HepG2 (cell line): ENCODE results near the gene IGF2BP1. TPM values are rescaled to one million over a fixed set of nuclear protein-coding genes. Genes with fewer than 3 reads are reported as not detected.

Experiments
- CENPBD1 ChIP-seq: sonication (generic); formaldehyde crosslinking; IDR thresholded peaks from 2 replicates; pipeline ENCODE4 v1.8.0; 2022; ENCODE audit warnings: missing genetic modification reagents, low read depth, mild to moderate bottlenecking, borderline replicate concordance
- EED ChIP-seq: sonication (generic); formaldehyde crosslinking; IDR thresholded peaks from 2 replicates; pipeline ENCODE4 v1.5.0; 2020; ENCODE audit warnings: mild to moderate bottlenecking, missing genetic modification reagents
- KDM3A ChIP-seq: IDR thresholded peaks from 2 replicates; pipeline ENCODE4 v1.6.1; 2018; ENCODE audit warnings: low read depth, missing compliant biosample characterization
- NKX3-1 ChIP-seq: sonication (generic); formaldehyde crosslinking; IDR thresholded peaks from 2 replicates; pipeline ENCODE4 v1.5.0; 2020; ENCODE audit warnings: missing genetic modification reagents
- NR2F1 ChIP-seq, 2 experiments: fragments of 450-650 bp in 1 of 2; formaldehyde crosslinking in 1 of 2; IDR thresholded peaks; 2 replicates each; pipeline versions ENCODE4 v1.5.0 to v1.6.1; 2016 to 2020; ENCODE audit warnings: mild to moderate bottlenecking in 1 of 2, missing compliant biosample characterization in 1 of 2, missing genetic modification reagents in 1 of 2, moderate library complexity in 1 of 2
- NR2F6 ChIP-seq, 2 experiments: IDR thresholded peaks; 2 replicates each; pipeline ENCODE4 v1.6.1; 2016; ENCODE audit warnings: antibody characterized with exemption in 1 of 2, mild to moderate bottlenecking in 1 of 2
- PRPF4 ChIP-seq: fragments of 200-400 bp; formaldehyde crosslinking; IDR thresholded peaks from 2 replicates; pipeline ENCODE4 v1.6.1; 2016; ENCODE audit warnings: low read length, low read depth; ENCODE audit not compliant: poor library complexity, severe bottlenecking
- PTBP1 ChIP-seq: fragments of 200-400 bp; formaldehyde crosslinking; IDR thresholded peaks from 2 replicates; pipeline ENCODE4 v1.6.1; 2018; ENCODE audit warnings: low read length, low read depth; ENCODE audit not compliant: poor library complexity, severe bottlenecking
- SKI ChIP-seq: fragments of 450-650 bp; IDR thresholded peaks from one replicate; pipeline ENCODE4 v1.6.1; 2018; ENCODE audit warnings: mild to moderate bottlenecking; ENCODE audit not compliant: partially characterized antibody
- TOPORS ChIP-seq: sonication (generic); formaldehyde crosslinking; IDR thresholded peaks from 2 replicates; pipeline ENCODE4 v1.8.0; 2023; ENCODE audit warnings: mild to moderate bottlenecking, missing genetic modification reagents
- XRCC5 ChIP-seq: fragments of 200-400 bp; formaldehyde crosslinking; optimal IDR thresholded peaks from 2 replicates; pipeline ENCODE3; 2017; ENCODE audit warnings: mild to moderate bottlenecking, low read length
- ZFP82 ChIP-seq: sonication (generic); formaldehyde crosslinking; IDR thresholded peaks from 2 replicates; pipeline ENCODE4 v1.5.1; 2020; ENCODE audit warnings: mild to moderate bottlenecking, missing genetic modification reagents, borderline replicate concordance
- ZNF232 ChIP-seq: sonication (generic); formaldehyde crosslinking; IDR thresholded peaks from 2 replicates; pipeline ENCODE4 v1.4.0; 2020; ENCODE audit warnings: missing genetic modification reagents, borderline replicate concordance
- ZNF329 ChIP-seq: sonication (generic); formaldehyde crosslinking; IDR thresholded peaks from 2 replicates; pipeline ENCODE4 v1.9.0; 2021; ENCODE audit warnings: low read depth, mild to moderate bottlenecking, missing genetic modification reagents
- ZNF407 ChIP-seq: sonication (generic); formaldehyde crosslinking; IDR thresholded peaks from one replicate; pipeline ENCODE4 v1.5.1; 2020; ENCODE audit warnings: mild to moderate bottlenecking, missing genetic modification reagents; ENCODE audit errors: not compliant biosample characterization
- ZNF446 ChIP-seq: sonication (generic); formaldehyde crosslinking; IDR thresholded peaks from 2 replicates; pipeline ENCODE4 v1.5.0; 2020; ENCODE audit warnings: mild to moderate bottlenecking, missing genetic modification reagents
- ZNF549 ChIP-seq: sonication (generic); formaldehyde crosslinking; IDR thresholded peaks from 2 replicates; pipeline ENCODE4 v1.5.0; 2020; ENCODE audit warnings: missing genetic modification reagents
- ZNF619 ChIP-seq: sonication (generic); formaldehyde crosslinking; IDR thresholded peaks from 2 replicates; pipeline ENCODE4 v1.4.0; 2020; ENCODE audit warnings: mild to moderate bottlenecking, missing genetic modification reagents
- ZNF800 ChIP-seq: sonication (generic); formaldehyde crosslinking; IDR thresholded peaks from 2 replicates; pipeline ENCODE4 v1.4.0; 2020; ENCODE audit warnings: missing genetic modification reagents
- polyA plus RNA-seq, 8 experiments: library from polyadenylated mRNA; depleted of rRNA in 3 of 8; stranded (reverse) in 7 of 8; unstranded in 1 of 8; fragments of >200 nt; fragmentation: Illumina TruSeq in 4 of 8; extraction: Trizol in 4 of 8; gene quantifications; 2 replicates each; pipeline versions ENCODE4 v1.2.1 to v1.2.3, GENCODE V29; 2011 to 2016; ENCODE audit warnings: low read depth in 4 of 8, missing spikeins in 1 of 8, mixed read lengths in 1 of 8; ENCODE audit not compliant: insufficient read depth in 1 of 8
- total RNA-seq, 5 experiments: library from RNA; depleted of rRNA; stranded (reverse); fragments of >200 nt; fragmentation: Illumina TruSeq; extraction: Trizol; gene quantifications; 2 replicates each; pipeline ENCODE4 v1.2.3, GENCODE V29; 2016; ENCODE audit warnings: low read depth in 1 of 5

The IGF2BP1 gene
- total and polyA plus RNA-seq, 2 of the 13 experiments (the other 11 are each of a cell fraction or from before 2014, with no cell fraction given) = 29.7 to 75.1 TPM

- TF ChIP-seq TOPORS = no peak
- no peak for TF ChIP-seq ZNF800 (CRISPR knock-in tag)
- no peak for TF ChIP-seq KDM3A
- no peak for TF ChIP-seq ZNF407 (CRISPR knock-in tag)
- TF ChIP-seq NR2F1 (CRISPR knock-in tag; IDR thresholded peaks at IDR 0.05) = no peak
- peak; percentile 70; the same call in 1 of the 2 replicates for TF ChIP-seq ZNF549 (CRISPR knock-in tag)
- TF ChIP-seq ZNF619 = no peak
- no peak for TF ChIP-seq CENPBD1 (CRISPR knock-in tag)
- no peak for TF ChIP-seq PTBP1
- no peak for TF ChIP-seq ZNF446 (CRISPR knock-in tag)
- TF ChIP-seq EED = no peak
- TF ChIP-seq ZFP82 (CRISPR knock-in tag) = no peak
- no peak for TF ChIP-seq NKX3-1 (CRISPR knock-in tag)
- no peak for TF ChIP-seq ZNF232
- no peak for TF ChIP-seq ZNF329 (CRISPR knock-in tag)
- no peak for TF ChIP-seq XRCC5
- no peak for TF ChIP-seq PRPF4
- TF ChIP-seq SKI = no peak
- TF ChIP-seq NR2F6 (IDR thresholded peaks at IDR 0.05) = no peak
- no peak for TF ChIP-seq NR2F6 (CRISPR knock-in tag; IDR thresholded peaks at IDR 0.05)
These were observed 82.9 kb downstream of the IGF2BP1 start (continued) for GRCh38 chr17:49079840-49080663.
